NCI-H345 (cell line): ENCODE measurements around the gene PHF21A.

Experiments used
- DNase-seq: peaks from one replicate; lab custom pipeline; 2025; lab: John Stamatoyannopoulos, UW

The PHF21A gene

DNA sequence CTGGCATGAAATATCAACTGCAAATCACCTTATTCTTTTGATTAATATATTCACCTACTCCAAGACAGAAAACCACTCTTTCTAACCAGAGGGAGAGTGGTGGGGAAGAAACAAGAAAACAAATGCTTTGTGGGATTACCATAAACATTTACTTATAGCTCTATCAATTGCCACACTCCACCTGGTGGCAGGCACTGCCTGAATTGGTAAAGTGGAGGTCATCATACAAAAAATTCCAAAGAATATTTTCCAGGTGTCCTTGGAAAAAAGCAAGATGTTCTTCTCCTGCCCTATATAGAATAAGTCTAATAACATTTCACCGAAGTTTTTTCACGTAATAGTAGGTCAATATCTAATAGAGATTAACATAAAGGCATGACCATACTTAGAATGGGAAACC lies 45.3 kb downstream of the PHF21A start:
- no peak for DNase-seq

DNA sequence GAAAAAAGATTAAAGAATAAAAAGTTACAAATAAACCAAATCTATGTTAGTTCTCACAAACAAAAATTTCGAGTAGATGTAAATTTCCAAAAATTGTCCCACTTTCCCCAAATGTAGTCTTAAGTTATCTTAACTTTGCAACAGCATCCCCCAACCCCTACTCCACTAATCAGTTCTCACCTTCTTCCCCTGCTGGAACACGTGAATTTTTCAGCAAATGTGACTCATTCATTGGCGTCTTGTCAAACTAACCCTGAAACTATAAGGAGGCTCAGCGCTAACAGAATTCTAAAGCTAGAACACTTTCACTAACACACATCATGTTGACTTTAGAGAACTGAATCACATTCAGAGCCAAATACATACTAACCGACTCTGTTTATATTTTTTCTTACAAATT lies 46.1 kb downstream of the PHF21A start:
- no peak for DNase-seq

DNA sequence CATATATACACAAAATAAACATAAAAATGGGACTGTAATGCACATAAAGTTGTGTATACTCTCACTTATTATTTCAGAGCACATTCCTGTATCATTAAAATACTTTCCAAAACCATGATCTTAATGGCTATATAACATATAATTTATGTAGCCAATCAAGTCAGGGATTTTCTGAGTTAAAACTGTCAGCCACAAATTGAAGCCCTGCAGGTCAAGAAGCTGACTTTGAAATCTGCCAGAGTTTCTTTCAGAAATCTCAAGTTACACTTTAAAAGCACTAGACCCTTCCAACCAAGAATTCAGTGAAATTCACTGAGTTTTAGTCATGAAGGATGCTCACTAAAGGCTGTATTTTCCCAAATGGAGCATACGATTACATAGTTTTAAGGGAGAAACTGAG lies 47.6 kb downstream of the PHF21A start:
- DNase-seq = no peak

DNA sequence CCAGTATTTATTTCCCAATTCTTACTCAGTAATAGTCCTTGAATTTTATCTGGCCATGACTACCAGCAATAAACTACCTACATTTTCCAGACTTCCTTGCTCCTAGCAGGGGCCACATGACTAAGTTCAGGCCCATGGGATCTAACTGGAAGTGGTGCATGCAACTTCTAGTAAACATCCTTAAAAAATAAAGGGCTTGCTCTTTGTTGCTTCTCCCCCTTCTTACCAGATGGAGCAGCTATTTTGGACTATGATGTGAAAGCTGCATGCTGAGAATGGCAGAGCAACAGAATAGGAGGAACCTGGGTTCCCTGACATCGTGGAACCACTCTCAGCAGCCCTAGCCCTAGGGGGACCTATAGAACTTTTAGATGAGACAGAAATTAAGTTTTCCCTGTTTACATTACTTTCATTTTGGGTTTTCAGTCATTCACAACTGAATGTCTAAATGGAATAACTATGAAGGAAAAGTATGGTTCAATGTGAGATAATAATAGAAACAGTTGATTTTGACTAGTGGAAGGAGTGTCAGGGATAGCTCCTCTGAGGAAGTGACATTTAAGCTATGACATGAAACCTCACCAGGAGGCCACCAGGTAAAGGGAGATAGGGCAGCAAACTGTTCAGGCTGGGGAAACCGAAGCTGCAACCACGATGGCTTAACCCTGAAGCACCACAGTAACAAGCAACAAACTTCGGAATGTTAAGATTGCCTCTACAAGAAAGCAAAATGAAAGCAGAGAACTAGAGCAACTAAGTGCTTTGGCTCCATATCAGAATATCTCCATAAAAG lies 48.9 kb downstream of the PHF21A start:
- no peak for DNase-seq

DNA sequence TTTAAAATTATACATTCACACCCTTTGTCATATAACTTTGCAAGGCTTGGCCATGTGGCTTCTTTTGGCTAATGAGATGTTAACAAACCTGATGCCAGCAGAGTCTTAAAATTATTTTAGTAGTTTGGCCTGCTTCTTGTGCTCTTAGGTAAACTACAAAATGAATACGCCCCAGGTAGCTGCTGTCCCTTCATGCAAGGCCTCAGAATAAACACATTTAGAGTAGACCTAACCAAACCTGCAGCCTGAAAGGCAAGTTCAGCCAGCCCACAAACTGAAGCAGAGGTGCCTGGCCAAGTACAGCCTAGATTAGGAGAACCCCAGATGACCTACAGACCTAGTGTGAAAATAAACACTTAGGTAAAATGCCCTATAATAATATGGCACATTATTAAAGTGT lies 50.2 kb downstream of the PHF21A start:
- no peak for DNase-seq

DNA sequence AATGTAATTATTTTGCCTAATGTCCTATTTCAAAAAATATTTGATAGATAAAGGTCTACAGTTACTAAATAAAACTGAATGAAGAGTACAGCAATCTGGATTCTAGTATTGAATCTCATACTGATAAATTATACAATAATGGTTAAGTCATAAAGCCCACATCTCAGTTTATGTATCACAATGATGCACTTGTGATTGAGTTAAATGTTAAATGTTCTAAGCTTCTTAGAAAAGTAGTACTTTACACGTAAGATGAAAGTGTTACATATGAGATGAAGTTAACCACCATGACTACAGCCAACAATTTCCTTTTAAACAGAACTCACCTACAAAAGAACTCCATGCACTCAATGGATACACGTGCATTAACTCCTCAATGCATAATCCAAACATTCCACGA lies 51.7 kb downstream of the PHF21A start:
- DNase-seq = no peak

DNA sequence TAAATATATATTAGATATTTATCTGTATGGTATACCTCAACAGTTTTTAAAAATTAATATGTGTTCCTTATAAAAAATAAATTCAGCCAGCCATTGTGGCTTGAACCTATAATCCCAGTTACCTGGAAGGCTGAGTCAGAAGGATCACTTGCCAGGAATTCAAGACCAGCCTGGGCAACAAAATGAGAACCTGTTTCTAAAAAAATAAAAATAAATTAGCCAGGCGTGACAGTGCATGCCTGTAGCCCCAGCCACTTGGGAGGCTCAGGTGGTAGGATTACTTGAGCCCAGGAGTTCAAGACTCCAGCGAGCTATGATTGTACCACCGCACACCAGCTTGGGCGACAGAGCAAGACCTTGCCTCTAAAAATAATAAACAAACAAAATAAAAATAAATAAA lies 54.9 kb downstream of the PHF21A start:
- DNase-seq = no peak

DNA sequence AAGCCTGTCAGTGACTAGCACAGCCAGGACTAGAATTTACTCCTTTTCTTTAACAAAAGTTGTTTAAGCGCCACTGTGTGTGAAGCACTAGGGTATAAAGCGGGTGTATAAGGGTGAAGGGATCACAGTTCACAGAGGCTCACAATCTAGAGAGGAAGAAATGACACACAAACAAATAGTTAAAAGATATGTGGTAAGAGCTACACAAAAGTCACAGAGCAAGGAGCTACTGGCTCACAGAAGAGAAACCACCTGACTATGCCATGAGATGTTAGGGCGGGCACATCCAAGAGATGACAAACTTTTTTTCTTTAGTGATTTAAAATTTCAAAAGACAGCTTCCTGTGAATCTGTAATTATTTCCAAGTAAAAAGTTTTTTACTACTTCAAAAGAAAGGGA lies 55.6 kb downstream of the PHF21A start:
- no peak for DNase-seq

DNA sequence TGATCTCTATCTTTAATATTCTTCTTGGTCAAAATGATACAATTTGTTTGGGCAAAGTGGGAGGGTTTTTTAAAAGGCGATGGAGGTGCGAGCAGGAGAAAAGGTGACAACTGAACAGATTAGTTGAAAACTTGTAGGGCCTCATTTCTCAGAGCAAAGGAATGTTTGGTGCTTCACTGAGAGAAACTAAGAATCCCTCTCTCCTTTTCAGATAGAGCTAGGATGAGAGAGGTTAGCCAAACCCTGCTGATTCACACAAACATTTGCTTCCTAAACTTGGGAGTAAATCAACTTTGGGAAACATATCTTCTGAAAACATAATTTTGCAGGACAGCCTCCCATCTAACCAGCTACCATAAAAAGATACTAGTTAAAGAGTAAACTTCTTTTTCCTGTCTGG lies 57.0 kb downstream of the PHF21A start:
- no peak for DNase-seq

DNA sequence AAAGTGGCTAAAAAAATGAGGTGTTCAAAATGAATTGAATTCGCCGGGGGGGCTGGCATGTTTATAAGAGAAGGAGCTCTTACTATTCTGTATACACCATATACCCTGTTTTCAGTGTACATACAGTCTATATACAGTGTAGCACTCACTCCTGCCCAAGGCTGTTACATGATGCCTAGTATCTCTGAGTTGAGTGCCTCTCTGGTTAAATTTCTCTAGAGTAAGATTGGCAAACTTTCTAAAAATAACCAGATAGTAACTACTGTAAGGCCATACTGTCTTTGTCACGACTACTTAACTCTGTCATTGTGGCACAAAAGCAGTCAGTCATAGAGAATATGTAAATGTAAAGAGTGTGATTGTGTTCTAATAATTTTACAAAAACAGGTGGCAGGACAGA lies 58.1 kb downstream of the PHF21A start:
- DNase-seq = no peak

DNA sequence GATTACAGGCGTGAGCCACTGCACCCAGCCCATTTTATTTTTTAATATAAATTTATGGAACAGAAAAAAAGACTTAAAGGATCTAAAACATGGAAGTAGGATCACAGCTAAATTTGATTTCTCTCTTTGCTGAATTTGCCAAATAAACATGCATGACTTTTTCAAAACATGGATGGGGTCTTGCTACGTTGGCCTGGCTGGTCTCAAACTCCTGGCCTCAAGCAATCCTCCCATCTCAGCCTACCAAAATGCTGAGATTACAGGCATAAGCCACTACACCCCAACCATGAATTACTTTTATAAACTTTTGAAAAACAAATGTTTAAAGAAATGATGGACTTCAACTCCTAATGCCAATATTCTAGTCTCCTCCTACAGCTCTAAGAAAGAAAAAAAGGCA lies 61.2 kb downstream of the PHF21A start:
- no peak for DNase-seq

DNA sequence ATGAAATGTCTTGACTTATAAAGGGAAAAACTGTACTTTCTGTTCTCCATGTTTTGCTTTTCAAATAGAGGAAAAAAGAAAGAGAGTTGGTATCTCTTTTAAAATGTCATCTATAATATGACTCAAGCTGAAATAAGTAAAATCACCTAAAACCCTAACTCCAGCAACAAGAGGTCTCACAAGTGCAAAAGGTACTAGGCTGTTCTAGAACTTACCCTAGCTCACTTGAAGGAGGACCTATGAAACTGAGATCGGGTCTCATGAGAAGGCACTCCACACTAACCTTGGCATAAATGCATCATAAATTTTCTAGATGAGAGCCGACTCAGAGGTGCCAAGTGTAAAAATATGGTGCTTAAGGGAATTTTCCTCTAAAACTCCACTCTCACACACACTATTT lies 63.8 kb downstream of the PHF21A start:
- no peak for DNase-seq

DNA sequence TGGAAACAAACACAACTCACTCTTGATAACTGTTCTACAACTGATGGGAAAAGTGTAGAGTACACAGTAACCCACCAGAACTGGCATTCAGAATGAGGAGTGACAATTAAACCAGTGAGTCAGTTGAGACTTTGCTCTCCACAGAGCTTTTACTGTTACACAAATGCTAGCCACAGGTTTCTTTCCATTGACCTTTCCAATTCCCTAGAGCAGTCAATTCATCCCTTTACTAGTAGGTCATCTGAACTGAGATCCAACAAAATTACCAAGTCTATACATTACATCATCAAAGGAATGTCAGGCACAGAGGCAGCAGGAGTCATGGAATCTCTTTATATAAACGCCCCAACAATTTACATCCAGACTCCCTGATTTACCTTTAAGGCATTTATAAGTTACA lies 65.9 kb downstream of the PHF21A start:
- no peak for DNase-seq

DNA sequence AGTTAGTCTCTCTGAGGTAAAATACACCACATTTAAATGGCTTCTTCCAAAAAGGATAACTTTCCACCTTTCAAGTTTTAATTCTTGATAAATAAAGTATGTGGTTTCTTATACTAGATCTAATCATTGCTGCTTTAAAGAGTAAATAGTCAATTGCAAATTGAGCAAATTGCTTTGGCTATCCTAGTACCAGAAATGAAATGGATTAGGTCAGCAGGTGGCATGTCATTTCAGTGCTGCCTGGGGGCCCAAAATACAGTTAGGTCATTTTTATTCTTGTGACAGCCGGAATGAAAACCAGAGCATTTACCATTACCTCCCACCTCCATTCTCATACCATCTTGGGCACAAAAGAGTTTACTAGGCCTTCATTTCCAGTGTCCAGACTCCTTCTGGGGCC lies 70.2 kb downstream of the PHF21A start:
- no peak for DNase-seq

DNA sequence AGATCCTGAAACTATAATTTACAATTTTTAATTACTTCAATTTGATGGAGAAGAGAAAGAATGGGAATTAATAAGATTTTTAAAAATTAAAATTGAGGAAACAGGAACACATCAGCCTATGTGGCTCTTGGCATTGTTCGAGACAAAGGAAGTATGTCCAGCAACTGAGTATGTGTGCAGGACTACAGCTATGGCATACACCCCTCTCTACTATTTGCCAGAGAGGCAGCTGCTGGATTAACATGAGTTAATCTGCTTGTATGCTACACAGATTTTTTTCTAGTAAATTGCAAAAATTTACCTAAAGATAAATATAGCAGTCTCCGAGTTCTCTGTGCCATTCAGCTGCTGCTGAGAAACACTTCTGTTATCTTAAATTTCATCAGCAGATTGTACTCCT lies 70.6 kb downstream of the PHF21A start:
- no peak for DNase-seq

DNA sequence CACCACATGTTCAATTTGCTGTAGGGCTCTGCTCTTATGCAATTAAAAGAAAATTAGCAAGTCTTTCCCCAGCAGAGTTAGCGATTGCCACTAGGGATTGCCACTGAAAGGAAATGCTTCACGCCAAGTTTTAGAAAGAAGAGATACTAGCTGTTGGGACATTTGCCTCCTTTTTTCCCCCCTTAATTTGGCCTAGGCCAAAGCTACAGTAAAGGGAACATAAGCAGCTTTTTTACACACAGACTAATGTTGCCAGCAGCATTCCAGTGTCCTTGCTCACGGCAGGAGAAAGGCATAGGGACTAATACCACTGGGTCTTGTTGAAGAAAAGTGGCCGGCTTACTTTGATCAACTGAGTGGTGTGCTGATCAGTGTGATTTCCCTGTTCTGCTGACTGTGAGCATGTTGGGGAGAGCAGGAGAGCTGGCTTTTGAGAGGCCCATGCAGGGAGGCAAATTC lies 71.2 kb downstream of the PHF21A start:
- no peak for DNase-seq

DNA sequence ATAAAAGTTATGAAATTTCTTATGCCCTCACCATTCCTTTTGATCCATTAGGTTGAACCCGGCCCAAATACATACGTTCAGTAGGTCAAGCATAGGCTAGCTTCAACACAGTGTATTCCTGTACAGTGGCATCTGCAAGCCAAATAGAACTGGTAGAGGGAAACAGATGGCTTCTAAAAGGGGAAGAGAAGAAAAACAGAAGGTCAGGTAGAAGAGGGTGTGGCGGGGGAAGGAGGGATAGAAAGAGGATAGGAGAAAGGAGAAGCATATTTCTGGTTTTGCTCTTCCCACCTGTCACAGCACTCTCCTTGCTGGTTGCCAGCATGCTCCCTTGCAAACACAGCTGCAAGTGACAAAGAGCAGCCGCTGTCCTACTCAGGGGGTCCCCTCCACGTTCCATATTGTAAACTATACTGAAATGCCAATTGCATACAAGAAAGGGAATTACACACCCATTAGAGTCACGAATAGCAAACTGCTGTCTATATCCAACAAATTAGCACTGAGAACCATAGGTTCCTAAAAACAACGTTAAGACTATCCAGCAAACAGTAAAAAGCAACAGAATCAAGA lies 71.8 kb downstream of the PHF21A start:
- peak; percentile 67 for DNase-seq

DNA sequence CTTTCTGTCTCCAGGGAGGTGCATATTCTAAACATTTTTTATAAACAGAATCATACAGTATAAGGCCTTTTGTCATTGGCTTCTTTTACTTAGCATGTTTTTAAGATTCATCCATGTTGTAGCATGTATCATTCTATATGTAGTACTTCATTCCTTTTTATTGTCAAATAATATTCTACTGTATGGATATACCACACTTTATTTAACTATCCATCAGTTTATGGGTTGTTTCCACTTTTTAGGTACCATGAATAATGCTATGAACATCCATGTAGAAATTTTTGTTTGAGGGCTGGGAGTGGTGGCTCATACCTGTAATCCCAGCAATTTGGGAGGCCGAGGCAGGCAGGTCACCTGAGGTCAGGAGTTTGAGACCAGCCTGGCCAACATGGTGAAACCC lies 73.1 kb downstream of the PHF21A start:
- no peak for DNase-seq

DNA sequence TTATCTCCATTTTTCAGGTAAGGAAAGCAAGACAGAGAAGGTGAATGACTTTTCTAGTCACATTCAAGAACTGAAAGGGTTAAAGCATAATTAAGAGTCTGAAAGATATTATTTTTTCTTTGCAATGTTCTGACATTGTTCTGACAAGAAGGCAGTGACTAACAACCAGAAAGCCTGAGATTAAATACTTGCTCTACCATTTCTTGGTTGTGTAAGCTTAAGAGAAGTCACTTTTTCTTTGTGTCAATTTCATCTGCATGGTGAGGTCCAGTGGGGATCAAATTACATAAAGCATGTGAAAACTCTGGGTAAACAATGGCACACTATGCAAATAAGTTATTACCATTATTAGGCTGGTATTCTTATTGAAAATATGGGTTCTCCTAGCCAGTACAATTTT lies 73.7 kb downstream of the PHF21A start:
- DNase-seq = no peak

DNA sequence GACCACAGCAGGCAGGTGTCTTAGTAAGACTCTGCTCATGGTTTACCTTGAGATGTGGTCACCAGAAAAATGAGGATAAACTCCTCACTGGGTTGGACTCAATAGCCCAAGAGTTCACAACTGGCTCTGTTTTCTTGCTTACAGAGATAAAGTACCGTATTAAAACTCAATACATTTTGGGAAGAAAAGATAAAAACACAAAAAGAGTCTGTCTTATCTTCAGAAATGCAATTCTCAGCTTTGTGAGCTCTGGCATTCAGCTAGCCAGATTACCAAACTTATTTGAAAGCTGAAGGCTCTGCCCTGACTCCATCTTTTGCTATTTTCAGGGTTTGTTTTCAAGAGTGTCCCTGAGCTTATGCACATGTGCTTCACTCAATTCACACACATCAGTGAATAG lies 75.4 kb downstream of the PHF21A start:
- DNase-seq = no peak

DNA sequence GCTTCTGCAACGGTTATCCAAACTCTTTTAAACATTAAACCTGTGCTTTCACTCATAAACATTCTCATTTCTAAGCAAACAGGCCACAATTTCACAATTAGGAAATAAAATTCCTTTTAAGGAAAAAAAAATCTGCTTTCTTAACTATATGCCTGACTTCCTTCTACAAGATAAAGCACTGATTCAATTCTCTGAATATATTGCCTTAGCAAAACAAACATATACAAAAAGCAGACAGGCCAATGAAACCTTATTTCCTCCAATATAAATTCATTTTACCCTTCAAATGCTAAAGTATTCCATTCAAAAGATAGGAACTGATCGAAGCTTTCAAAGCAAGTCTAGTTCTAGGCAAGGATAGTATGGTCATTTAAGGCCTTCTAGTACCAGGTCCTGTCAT lies 76.7 kb downstream of the PHF21A start:
- DNase-seq = no peak

DNA sequence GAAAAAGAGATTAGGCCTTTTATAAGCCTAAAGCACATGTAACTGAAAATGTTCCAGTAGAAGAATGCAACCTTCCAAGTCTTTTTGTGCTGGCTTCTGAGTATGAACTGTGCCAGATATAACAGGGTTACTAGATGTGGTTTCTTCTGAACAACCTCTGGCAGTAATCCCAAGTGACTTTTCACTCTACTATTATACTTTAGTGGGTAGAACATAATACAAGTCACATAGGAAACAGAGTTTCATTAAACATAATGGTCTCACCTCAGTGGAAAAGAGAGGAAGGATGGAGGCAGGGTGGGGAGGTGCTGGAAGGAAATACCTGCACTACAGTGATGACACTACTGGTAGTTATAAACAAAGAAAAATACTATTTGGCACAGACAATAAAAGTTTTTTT lies 81.3 kb downstream of the PHF21A start:
- no peak for DNase-seq

DNA sequence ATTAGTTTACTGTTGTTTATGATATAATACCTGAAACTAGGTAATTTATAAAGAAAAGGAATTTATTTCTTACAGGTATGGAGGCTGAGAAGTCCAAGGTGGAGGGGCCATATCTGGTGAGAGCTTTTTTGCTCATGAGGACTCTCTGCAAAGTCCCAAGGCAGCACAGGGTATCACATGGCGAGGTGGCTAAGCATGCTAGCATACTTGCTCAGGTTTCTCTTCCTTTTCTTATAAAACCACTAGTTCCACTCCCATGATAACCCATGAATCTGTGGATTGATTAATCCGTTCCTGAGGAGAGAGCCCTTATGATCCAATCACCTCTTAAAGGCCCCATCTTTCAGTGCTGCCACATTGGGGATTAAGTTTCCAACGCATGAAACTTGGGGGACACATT lies 82.7 kb downstream of the PHF21A start:
- DNase-seq = no peak

DNA sequence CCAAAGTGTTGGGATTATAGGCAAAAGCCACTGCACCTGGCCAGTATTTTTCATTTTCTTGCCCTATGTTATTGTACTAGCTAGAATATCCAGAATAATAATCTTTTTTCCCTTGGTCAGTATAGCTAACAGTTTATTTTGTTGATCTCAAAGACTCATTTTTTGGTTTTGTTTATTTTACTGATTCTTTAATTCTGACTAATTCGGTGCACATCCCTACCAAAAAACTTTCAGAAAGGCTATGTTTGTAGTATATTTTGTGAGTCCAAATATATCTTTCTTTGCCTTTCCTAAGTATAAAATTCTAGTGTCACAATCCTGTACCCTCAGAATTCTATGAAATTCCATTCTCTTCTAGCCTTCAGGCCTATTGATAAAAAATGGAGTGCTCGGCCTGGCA lies 84.3 kb downstream of the PHF21A start:
- DNase-seq = no peak
